HepG2 (cell line): ENCODE data around the gene HS3ST5. TPM values are rescaled to one million over a fixed set of nuclear protein-coding genes. Genes with fewer than 3 reads are reported as not detected.

Source experiments
- ATAC-seq: fragments of 200-7000 bp; cut with Tn5 transposase; 3 replicates; pipeline ENCODE4 v1.9.1; 2020; ENCODE audit warnings: mild to moderate bottlenecking, moderate library complexity
- BruUV-seq: library from RNA; stranded (reverse); fragments of 400-500 nt; replicated peaks from 2 replicates; lab custom pipeline; 2021; lab: Mats Ljungman, UMichigan
- CTCF ChIA-PET: fragments of 300-600 bp; formaldehyde crosslinking; extraction: SDS; loops from one replicate; lab custom pipeline; 2021; ENCODE audit warnings: low total read pairs, inconsistent platforms, low intra/inter-chr PET ratio; lab: Yijun Ruan, JAX
- POLR2A ChIA-PET: fragments of 350-600 bp; sonication (Branson Sonifier 250); formaldehyde crosslinking; loops from one replicate; lab custom pipeline; 2020; ENCODE audit warnings: antibody characterized with exemption, inconsistent platforms; lab: Yijun Ruan, JAX
- DNase-seq: peaks from one replicate; pipeline ENCODE4 v3.0.0-alpha.2; 2015; ENCODE audit warnings: low spot score
- FAIRE-seq: peaks from 3 replicates; lab custom pipeline; 2011; peaks lifted over from hg19 to GRCh38; lab: Jason Lieb, UNC
- H2AFZ ChIP-seq: one replicate; pipeline ENCODE4 v1.6.1; 2011; ENCODE audit warnings: low read length, inconsistent platforms
- H3K27ac ChIP-seq: fragments of 300-600 bp; 3 replicates; pipeline ENCODE4 v1.8.0; 2011; ENCODE audit warnings: mixed run types, mild to moderate bottlenecking, mixed read lengths, low read length, inconsistent platforms; ENCODE audit not compliant: insufficient read depth; ENCODE audit errors: extremely low read length
- H3K27me3 ChIP-seq, 2 experiments: fragments of 200-600 bp in 1 of 2; 2 replicates in 1 of 2; 3 replicates in 1 of 2; pipeline versions ENCODE4 v1.6.0 to v1.8.0; 2011; ENCODE audit warnings: low read length in 2 of 2, mild to moderate bottlenecking in 2 of 2, moderate library complexity in 2 of 2, inconsistent platforms in 1 of 2; ENCODE audit not compliant: insufficient read depth in 2 of 2, control insufficient read depth in 1 of 2
- H3K36me3 ChIP-seq, 2 experiments: fragments of 200-600 bp in 1 of 2; replicated peaks in 1 of 2; 2 replicates in 1 of 2; 3 replicates in 1 of 2; pipeline versions ENCODE4 v1.5.1 to v1.8.0; 2011; ENCODE audit warnings: low read length in 2 of 2, inconsistent platforms in 1 of 2; ENCODE audit not compliant: insufficient read depth in 2 of 2, control insufficient read depth in 1 of 2
- H3K4me1 ChIP-seq: 2 replicates; pipeline ENCODE4 v1.5.1; 2012; ENCODE audit warnings: low read length, inconsistent platforms; ENCODE audit not compliant: insufficient read depth
- H3K4me2 ChIP-seq: 2 replicates; pipeline ENCODE4 v1.6.0; 2011; ENCODE audit warnings: low read depth, low read length, inconsistent platforms
- H3K4me3 ChIP-seq, 3 experiments: fragments of 200-600 bp in 1 of 3; sonication (generic), shearing (Covaris generic) in 1 of 3; replicated peaks in 1 of 3; 2 replicates each; pipeline ENCODE4 v1.5.1; 2011 to 2016; ENCODE audit warnings: low read length in 3 of 3, inconsistent platforms in 2 of 3, low read depth in 2 of 3, mild to moderate bottlenecking in 2 of 3, control low read depth in 1 of 3, mixed read lengths in 1 of 3; ENCODE audit not compliant: insufficient read depth in 1 of 3
- H3K79me2 ChIP-seq: one replicate; pipeline ENCODE4 v1.6.1; 2011; ENCODE audit warnings: low read length, inconsistent platforms; ENCODE audit not compliant: insufficient read depth
- H3K9ac ChIP-seq: 2 replicates; pipeline ENCODE4 v1.6.0; 2011; ENCODE audit warnings: mild to moderate bottlenecking, low read depth, low read length, inconsistent platforms; ENCODE audit not compliant: insufficient read depth
- H3K9me3 ChIP-seq: 2 replicates; pipeline ENCODE4 v1.5.1; 2012; ENCODE audit warnings: mild to moderate bottlenecking, low read length
- H4K20me1 ChIP-seq: 2 replicates; pipeline ENCODE4 v1.6.0; 2011; ENCODE audit warnings: inconsistent platforms, mild to moderate bottlenecking, low read length, moderate library complexity; ENCODE audit not compliant: insufficient read depth
- FOSL2 ChIP-seq: sonication (generic); formaldehyde crosslinking; IDR thresholded peaks from 2 replicates; pipeline ENCODE4 v1.4.0; 2020; ENCODE audit warnings: missing genetic modification reagents
- HOXA7 ChIP-seq: sonication (generic); formaldehyde crosslinking; IDR thresholded peaks from 2 replicates; pipeline ENCODE4 v1.8.1; 2022; ENCODE audit warnings: mild to moderate bottlenecking, missing genetic modification reagents, moderate library complexity
- HOXD1 ChIP-seq: sonication (generic); formaldehyde crosslinking; IDR thresholded peaks from 2 replicates; pipeline ENCODE4 v1.5.0; 2020; ENCODE audit warnings: missing genetic modification reagents
- KLF12 ChIP-seq: sonication (generic); formaldehyde crosslinking; IDR thresholded peaks from 2 replicates; pipeline ENCODE4 v1.4.0; 2020; ENCODE audit warnings: missing genetic modification reagents, borderline replicate concordance
- MTA1 ChIP-seq: sonication (generic); formaldehyde crosslinking; IDR thresholded peaks from 2 replicates; pipeline ENCODE4 v1.4.0; 2020; ENCODE audit warnings: missing genetic modification reagents, mild to moderate bottlenecking, borderline replicate concordance
- MYNN ChIP-seq: sonication (generic); formaldehyde crosslinking; IDR thresholded peaks from 2 replicates; pipeline ENCODE4 v1.4.0; 2020; ENCODE audit warnings: mild to moderate bottlenecking, low read depth, missing genetic modification reagents
- PHF8 ChIP-seq: sonication (generic); formaldehyde crosslinking; IDR thresholded peaks from 2 replicates; pipeline ENCODE4 v1.5.0; 2020; ENCODE audit warnings: missing genetic modification reagents
- SIX4 ChIP-seq: sonication (generic); formaldehyde crosslinking; IDR thresholded peaks from 2 replicates; pipeline ENCODE4 v1.4.0; 2020; ENCODE audit warnings: missing genetic modification reagents
- SOX13 ChIP-seq, 3 experiments: fragments of 450-650 bp in 1 of 3; sonication (generic) in 1 of 3; formaldehyde crosslinking in 1 of 3; IDR thresholded peaks in 2 of 3; conservative IDR thresholded peaks in 1 of 3; 2 replicates each; pipeline versions ENCODE4 v1.5.0 to v1.6.1; 2016 to 2020; ENCODE audit warnings: antibody characterized with exemption in 1 of 3, mild to moderate bottlenecking in 1 of 3, missing compliant biosample characterization in 1 of 3, missing genetic modification reagents in 1 of 3, moderate library complexity in 1 of 3
- SRY ChIP-seq: sonication (generic); formaldehyde crosslinking; IDR thresholded peaks from 2 replicates; pipeline ENCODE4 v1.8.0; 2022; ENCODE audit warnings: mild to moderate bottlenecking, missing genetic modification reagents
- ZNF138 ChIP-seq: sonication (generic); formaldehyde crosslinking; IDR thresholded peaks from 2 replicates; pipeline ENCODE4 v1.5.0; 2020; ENCODE audit warnings: mild to moderate bottlenecking, low read depth, missing genetic modification reagents
- ZNF251 ChIP-seq: sonication (generic); formaldehyde crosslinking; IDR thresholded peaks from 2 replicates; pipeline ENCODE4 v1.9.0; 2021; ENCODE audit warnings: mild to moderate bottlenecking, missing genetic modification reagents
- ZNF737 ChIP-seq: sonication (generic); formaldehyde crosslinking; IDR thresholded peaks from 2 replicates; pipeline ENCODE4 v1.5.0; 2020; ENCODE audit warnings: missing genetic modification reagents, mild to moderate bottlenecking, borderline replicate concordance
- WGBS: methylation state at CpG from one replicate; pipeline ENCODE4 v1.1.6; 2017; ENCODE audit warnings: low lambda C conversion rate; 5-methylcytosine and 5-hydroxymethylcytosine counted together
- in situ Hi-C: cut with HindIII; loops from 2 replicates; pipeline ENCODE4 v1.10.0; 2017; ENCODE audit warnings: low pct_unique_long_range_greater_than_20kb; ENCODE audit not compliant: extremely low pct_ligation_motif_present
- intact Hi-C: fragments of 100-400 bp; cut with micrococcal nuclease; formaldehyde crosslinking; loops from one replicate; pipeline ENCODE4 v1.10.0; 2022; ENCODE audit not compliant: unreplicated experiment
- polyA plus RNA-seq, 8 experiments: library from polyadenylated mRNA; depleted of rRNA in 3 of 8; stranded (reverse) in 7 of 8; unstranded in 1 of 8; fragments of >200 nt; fragmentation: Illumina TruSeq in 4 of 8; extraction: Trizol in 4 of 8; gene quantifications; 2 replicates each; pipeline versions ENCODE4 v1.2.1 to v1.2.3, GENCODE V29; 2011 to 2016; ENCODE audit warnings: low read depth in 4 of 8, missing spikeins in 1 of 8, mixed read lengths in 1 of 8; ENCODE audit not compliant: insufficient read depth in 1 of 8
- total RNA-seq, 5 experiments: library from RNA; depleted of rRNA; stranded (reverse); fragments of >200 nt; fragmentation: Illumina TruSeq; extraction: Trizol; gene quantifications; 2 replicates each; pipeline ENCODE4 v1.2.3, GENCODE V29; 2016; ENCODE audit warnings: low read depth in 1 of 5
- TF ChIP-seq, protein P1 (sequence below): sonication (generic); formaldehyde crosslinking; conservative IDR thresholded peaks from 2 replicates; pipeline ENCODE4 v1.8.0; 2022; ENCODE audit warnings: mild to moderate bottlenecking, moderate library complexity, missing genetic modification reagents
- TF ChIP-seq, protein P2 (sequence below): IDR thresholded peaks from 2 replicates; pipeline ENCODE4 v1.6.1; 2018; ENCODE audit warnings: missing genetic modification reagents

The HS3ST5 gene
- total and polyA plus RNA-seq, 2 of the 13 experiments (the other 11 are each of a cell fraction or from before 2014, with no cell fraction given) = 1.1 to 1.6 TPM

DNA sequence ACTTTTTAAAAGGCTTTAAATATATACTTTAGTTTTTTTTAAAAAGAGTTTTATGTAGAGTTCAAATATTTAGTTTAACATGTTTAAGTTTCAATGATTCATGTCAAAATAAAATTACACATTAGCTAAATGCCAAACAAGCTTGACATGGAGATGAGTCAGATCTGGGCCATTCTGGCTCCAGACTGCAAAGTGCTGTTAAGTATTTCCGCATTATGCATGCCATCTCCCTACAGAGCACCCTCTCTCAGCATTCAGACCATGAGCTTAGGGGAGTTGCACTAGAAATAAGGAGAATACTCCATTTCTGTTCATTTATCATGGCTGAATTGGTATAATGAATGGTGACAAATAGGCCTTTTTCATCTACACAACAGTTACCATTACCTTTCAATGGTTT, 21.5 kb upstream of the HS3ST5 start:
- Histone ChIP-seq H3K27ac (no peak overlapping the region), H3K36me3 (no peaks in the 10 kb centered on the region), H3K9ac (no peak overlapping the region), H2AFZ (no peak overlapping the region), H3K4me3 (no peak overlapping the region), H3K27me3 (no peaks in the 10 kb centered on the region), H3K79me2 (no peaks in the 10 kb centered on the region), H3K4me2 (no peak overlapping the region; the same call in 1 of the 2 replicates), H4K20me1 (no peaks in the 10 kb centered on the region), H3K9me3 (no peaks in the 10 kb centered on the region), H3K4me1 (peaks cover 6% of the 10 kb centered on the region; the same call in 1 of the 2 replicates)
- TF ChIP-seq FOSL2 (CRISPR knock-in tag) (peak; percentile 34; the same call in 1 of the 2 replicates), HOXA7 (CRISPR knock-in tag) (no peak), ZNF251 (CRISPR knock-in tag) (no peak)
- TF ChIP-seq, protein P1, sequence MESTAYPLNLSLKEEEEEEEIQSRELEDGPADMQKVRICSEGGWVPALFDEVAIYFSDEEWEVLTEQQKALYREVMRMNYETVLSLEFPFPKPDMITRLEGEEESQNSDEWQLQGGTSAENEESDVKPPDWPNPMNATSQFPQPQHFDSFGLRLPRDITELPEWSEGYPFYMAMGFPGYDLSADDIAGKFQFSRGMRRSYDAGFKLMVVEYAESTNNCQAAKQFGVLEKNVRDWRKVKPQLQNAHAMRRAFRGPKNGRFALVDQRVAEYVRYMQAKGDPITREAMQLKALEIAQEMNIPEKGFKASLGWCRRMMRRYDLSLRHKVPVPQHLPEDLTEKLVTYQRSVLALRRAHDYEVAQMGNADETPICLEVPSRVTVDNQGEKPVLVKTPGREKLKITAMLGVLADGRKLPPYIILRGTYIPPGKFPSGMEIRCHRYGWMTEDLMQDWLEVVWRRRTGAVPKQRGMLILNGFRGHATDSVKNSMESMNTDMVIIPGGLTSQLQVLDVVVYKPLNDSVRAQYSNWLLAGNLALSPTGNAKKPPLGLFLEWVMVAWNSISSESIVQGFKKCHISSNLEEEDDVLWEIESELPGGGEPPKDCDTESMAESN (CRISPR knock-in tag) = no peak
- FAIRE-seq (no peak), DNase-seq (peak; percentile 34), ATAC-seq (peak; percentile 60; the same call in 1 of the 3 replicates)
- ChIA-PET CTCF (no interaction called here), POLR2A (interaction anchor here (0.9 kb wide), 1 partner anchor 219 kb away, joined by 3 read pairs; no protein-coding TSS in a partner anchor)
- intact Hi-C loops = no loop called here
- in situ Hi-C loops = no loop called here
- BruUV-seq = no TSS peak
- WGBS = 55% methylated on average over 1 of the region's 1 CpG

DNA sequence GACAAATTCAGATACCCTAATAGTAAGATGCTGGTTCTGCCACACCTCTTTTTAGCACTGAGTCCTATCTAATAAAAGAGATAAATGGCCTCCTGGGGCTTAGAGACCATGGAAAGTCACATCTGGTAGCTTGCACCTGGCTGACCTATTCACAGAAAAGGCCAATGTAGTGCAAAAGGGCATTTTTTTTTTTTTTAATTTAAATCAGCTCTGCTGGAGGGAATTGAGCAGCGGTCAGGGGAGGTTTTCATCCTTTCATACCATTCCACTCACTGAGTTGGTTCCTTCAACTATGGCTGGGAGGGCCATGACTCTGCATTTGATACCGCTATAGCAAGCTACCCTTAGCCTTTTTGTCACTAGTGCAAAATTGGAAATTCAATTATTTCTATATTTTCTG, 20.1 kb upstream of the HS3ST5 start:
- intact Hi-C loops (no loop called here), in situ Hi-C loops (no loop called here)
- ATAC-seq (no peak), FAIRE-seq (no peak), DNase-seq (no peak)
- 86% methylated on average over 2 of the region's 2 CpGs for WGBS
- Histone ChIP-seq H3K4me1 (peaks cover 6% of the 10 kb centered on the region; the same call in 1 of the 2 replicates), H2AFZ (no peak overlapping the region), H3K27ac (no peak overlapping the region), H3K9ac (no peak overlapping the region), H3K4me2 (no peak overlapping the region), H4K20me1 (no peaks in the 10 kb centered on the region), H3K27me3 (no peaks in the 10 kb centered on the region), H3K36me3 (no peaks in the 10 kb centered on the region), H3K79me2 (no peaks in the 10 kb centered on the region), H3K9me3 (no peaks in the 10 kb centered on the region), H3K4me3 (no peak overlapping the region)
- ChIA-PET CTCF (no interaction called here), POLR2A (no interaction called here)
- BruUV-seq = no TSS peak
- TF ChIP-seq PHF8 (CRISPR knock-in tag) (no peak), KLF12 (CRISPR knock-in tag) (no peak), SRY (CRISPR knock-in tag) (no peak), SIX4 (no peak), ZNF138 (CRISPR knock-in tag) (no peak), ZNF737 (CRISPR knock-in tag) (no peak), MTA1 (CRISPR knock-in tag) (no peak), MYNN (CRISPR knock-in tag) (no peak), HOXD1 (no peak), SOX13 (IDR thresholded peaks at IDR 0.05) (no peak), SOX13 (CRISPR knock-in tag; conservative IDR thresholded peaks at IDR 0.05 in 1 of 2, IDR thresholded peaks at IDR 0.05 in 1 of 2) (no peak)
- TF ChIP-seq, protein P2, sequence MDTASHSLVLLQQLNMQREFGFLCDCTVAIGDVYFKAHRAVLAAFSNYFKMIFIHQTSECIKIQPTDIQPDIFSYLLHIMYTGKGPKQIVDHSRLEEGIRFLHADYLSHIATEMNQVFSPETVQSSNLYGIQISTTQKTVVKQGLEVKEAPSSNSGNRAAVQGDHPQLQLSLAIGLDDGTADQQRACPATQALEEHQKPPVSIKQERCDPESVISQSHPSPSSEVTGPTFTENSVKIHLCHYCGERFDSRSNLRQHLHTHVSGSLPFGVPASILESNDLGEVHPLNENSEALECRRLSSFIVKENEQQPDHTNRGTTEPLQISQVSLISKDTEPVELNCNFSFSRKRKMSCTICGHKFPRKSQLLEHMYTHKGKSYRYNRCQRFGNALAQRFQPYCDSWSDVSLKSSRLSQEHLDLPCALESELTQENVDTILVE (CRISPR knock-in tag) = no peak
